ENCODE results near the gene SLC27A2.
A peak's percentile ranks its signal among the peaks of the same experiment; 100 is the strongest.

Gene SLC27A2

DNA sequence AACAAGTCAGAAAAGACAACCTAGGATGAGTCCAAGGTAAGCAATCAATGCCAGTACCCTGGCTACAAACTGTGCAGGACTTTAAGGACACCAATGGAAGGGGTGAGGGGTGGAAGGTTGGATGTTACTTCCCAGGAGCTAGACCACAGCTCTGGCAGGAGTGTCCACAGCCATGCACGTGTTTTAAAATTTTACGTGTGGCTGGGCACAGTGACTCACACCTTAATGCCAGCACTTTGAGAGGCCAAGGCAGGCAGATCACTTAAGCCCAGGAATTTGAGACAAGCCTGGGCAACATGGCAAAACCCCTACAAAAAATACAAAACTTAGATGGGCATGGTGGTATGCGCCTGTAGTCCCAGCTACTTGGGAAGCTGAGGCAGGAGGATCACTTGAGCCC lies 98.3 kb downstream of the SLC27A2 start:
- in situ Hi-C loops (cut with HindIII; ENCODE audit: low sequenced_read_pairs), result no loop called here
- H3K4me3 ChIP-seq (ENCODE audit: low read depth, low read length), result no peak overlapping the region
- TF ChIP-seq, protein P1, sequence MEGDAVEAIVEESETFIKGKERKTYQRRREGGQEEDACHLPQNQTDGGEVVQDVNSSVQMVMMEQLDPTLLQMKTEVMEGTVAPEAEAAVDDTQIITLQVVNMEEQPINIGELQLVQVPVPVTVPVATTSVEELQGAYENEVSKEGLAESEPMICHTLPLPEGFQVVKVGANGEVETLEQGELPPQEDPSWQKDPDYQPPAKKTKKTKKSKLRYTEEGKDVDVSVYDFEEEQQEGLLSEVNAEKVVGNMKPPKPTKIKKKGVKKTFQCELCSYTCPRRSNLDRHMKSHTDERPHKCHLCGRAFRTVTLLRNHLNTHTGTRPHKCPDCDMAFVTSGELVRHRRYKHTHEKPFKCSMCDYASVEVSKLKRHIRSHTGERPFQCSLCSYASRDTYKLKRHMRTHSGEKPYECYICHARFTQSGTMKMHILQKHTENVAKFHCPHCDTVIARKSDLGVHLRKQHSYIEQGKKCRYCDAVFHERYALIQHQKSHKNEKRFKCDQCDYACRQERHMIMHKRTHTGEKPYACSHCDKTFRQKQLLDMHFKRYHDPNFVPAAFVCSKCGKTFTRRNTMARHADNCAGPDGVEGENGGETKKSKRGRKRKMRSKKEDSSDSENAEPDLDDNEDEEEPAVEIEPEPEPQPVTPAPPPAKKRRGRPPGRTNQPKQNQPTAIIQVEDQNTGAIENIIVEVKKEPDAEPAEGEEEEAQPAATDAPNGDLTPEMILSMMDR (IDR thresholded peaks at IDR 0.05; ENCODE audit: low read depth, low read length, missing control alignments), result no peak
- DNase-seq (ENCODE audit: low read depth), result peak; percentile 9

DNA sequence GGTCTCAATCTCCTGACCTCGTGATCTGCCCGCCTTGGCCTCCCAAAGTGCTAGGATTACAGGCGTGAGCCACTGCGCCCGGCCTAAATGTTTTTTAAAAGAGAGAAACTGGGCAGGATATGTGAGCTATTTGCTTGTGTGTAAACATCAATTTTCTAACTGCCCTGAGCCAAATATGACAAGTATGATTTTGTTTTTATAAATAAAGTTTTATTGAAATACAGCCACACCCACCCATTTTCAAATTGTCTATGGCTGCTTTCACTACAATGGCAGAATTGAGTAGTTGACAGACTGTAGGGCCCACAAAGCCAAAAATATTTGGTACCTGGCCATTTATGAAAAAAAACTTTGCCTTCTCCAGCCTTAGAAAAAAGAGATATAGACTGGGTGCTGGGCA lies 99.4 kb downstream of the SLC27A2 start:
- in situ Hi-C loops (cut with HindIII; ENCODE audit: low sequenced_read_pairs), result no loop called here
- no peak for DNase-seq (ENCODE audit: low read depth)
- TF ChIP-seq, protein P1 (IDR thresholded peaks at IDR 0.05; ENCODE audit: low read depth, low read length, missing control alignments), result no peak
- no peak overlapping the region for H3K4me3 ChIP-seq (ENCODE audit: low read depth, low read length)

Measured in astrocyte of the cerebellum (primary cell).